Astrocyte (in vitro differentiated cells and primary cell): ENCODE measurements around the gene HDAC2. TPM values are rescaled to one million over a fixed set of nuclear protein-coding genes. Genes with fewer than 3 reads are reported as not detected.

ENCODE experiments used
- DNase-seq: peaks from one replicate; pipeline ENCODE4 v3.0.0-alpha.2; 2010; ENCODE audit warnings: low read depth
- FAIRE-seq: peaks from 2 replicates; lab custom pipeline; 2011; peaks lifted over from hg19 to GRCh38; lab: Jason Lieb, UNC
- H2AFZ ChIP-seq: 2 replicates; pipeline ENCODE4 v1.6.0; 2012; ENCODE audit warnings: low read depth, low read length, inconsistent platforms
- H3K27ac ChIP-seq: 2 replicates; pipeline ENCODE4 v1.5.1; 2011; ENCODE audit warnings: low read depth, low read length, inconsistent platforms
- H3K27me3 ChIP-seq: 2 replicates; pipeline ENCODE4 v1.6.0; 2011; ENCODE audit warnings: low read length, inconsistent platforms; ENCODE audit not compliant: insufficient read depth
- H3K36me3 ChIP-seq: 2 replicates; pipeline ENCODE4 v1.5.1; 2011; ENCODE audit warnings: low read length, inconsistent platforms; ENCODE audit not compliant: insufficient read depth
- H3K4me1 ChIP-seq: 2 replicates; pipeline ENCODE4 v1.5.1; 2011; ENCODE audit warnings: low read length, inconsistent platforms; ENCODE audit not compliant: insufficient read depth
- H3K4me2 ChIP-seq: 2 replicates; pipeline ENCODE4 v1.6.0; 2012; ENCODE audit warnings: low read length, inconsistent platforms
- H3K4me3 ChIP-seq: 2 replicates; pipeline ENCODE4 v1.5.1; 2011; ENCODE audit warnings: low read depth, mild to moderate bottlenecking, low read length, inconsistent platforms; ENCODE audit not compliant: insufficient read depth
- H3K79me2 ChIP-seq: 2 replicates; pipeline ENCODE4 v1.6.0; 2012; ENCODE audit warnings: mild to moderate bottlenecking, low read length, inconsistent platforms; ENCODE audit not compliant: insufficient read depth
- H3K9ac ChIP-seq: 2 replicates; pipeline ENCODE4 v1.6.0; 2012; ENCODE audit warnings: mild to moderate bottlenecking, low read length, inconsistent platforms
- H3K9me3 ChIP-seq: 2 replicates; pipeline ENCODE4 v1.5.1; 2012; ENCODE audit warnings: low read depth, mild to moderate bottlenecking, low read length, inconsistent platforms; ENCODE audit not compliant: insufficient read depth
- H4K20me1 ChIP-seq: 2 replicates; pipeline ENCODE4 v1.6.0; 2012; ENCODE audit warnings: low read length, inconsistent platforms; ENCODE audit not compliant: insufficient read depth
- H3K27ac Mint-ChIP-seq: one replicate; pipeline ENCODE4 v1.8.0; 2021; ENCODE audit warnings: mild to moderate bottlenecking, mixed read lengths; ENCODE audit not compliant: unreplicated experiment
- H3K27me3 Mint-ChIP-seq: one replicate; pipeline ENCODE4 v1.8.0; 2021; ENCODE audit warnings: low read depth, mixed read lengths; ENCODE audit not compliant: unreplicated experiment
- H3K36me3 Mint-ChIP-seq: one replicate; pipeline ENCODE4 v1.8.0; 2021; ENCODE audit warnings: low read depth, mixed read lengths; ENCODE audit not compliant: unreplicated experiment
- H3K4me1 Mint-ChIP-seq: one replicate; pipeline ENCODE4 v1.8.0; 2021; ENCODE audit warnings: low read depth, mixed read lengths; ENCODE audit not compliant: unreplicated experiment
- H3K4me3 Mint-ChIP-seq: one replicate; pipeline ENCODE4 v1.8.0; 2021; ENCODE audit warnings: mild to moderate bottlenecking, moderate library complexity, mixed read lengths; ENCODE audit not compliant: unreplicated experiment
- H3K9me3 Mint-ChIP-seq: one replicate; pipeline ENCODE4 v1.8.0; 2021; ENCODE audit warnings: mild to moderate bottlenecking, mixed read lengths; ENCODE audit not compliant: unreplicated experiment
- CTCF ChIP-seq: IDR thresholded peaks from 2 replicates; pipeline ENCODE4 v1.5.1; 2011; ENCODE audit warnings: low read depth, mild to moderate bottlenecking, inconsistent platforms, low read length, moderate library complexity; ENCODE audit not compliant: insufficient read depth
- EZH2 ChIP-seq: IDR thresholded peaks from 2 replicates; pipeline ENCODE4 v1.6.1; 2012; ENCODE audit warnings: mild to moderate bottlenecking, low read length, inconsistent platforms; ENCODE audit not compliant: insufficient read depth
- total RNA-seq: library from RNA; stranded (reverse); gene quantifications from 2 replicates; pipeline ENCODE4 v1.2.1, GENCODE V29; 2021

The HDAC2 gene
- total RNA-seq, 1 donor from 2014 or later: 179 TPM

- Mint-ChIP-seq H3K9me3 (peaks cover 5% of the 10 kb centered on the region), H3K27me3 (no peaks in the 10 kb centered on the region), H3K36me3 (peaks cover 7% of the 10 kb centered on the region), H3K27ac (peak overlapping the region; percentile 80), H3K4me3 (no peak overlapping the region), H3K4me1 (peaks cover 33% of the 10 kb centered on the region)
- Histone ChIP-seq H3K9me3 (no peaks in the 10 kb centered on the region), H2AFZ (no peak overlapping the region), H3K27me3 (no peaks in the 10 kb centered on the region), H4K20me1 (no peaks in the 10 kb centered on the region), H3K4me3 (peak overlapping the region; percentile 1), H3K36me3 (no peaks in the 10 kb centered on the region), H3K9ac (no peak overlapping the region), H3K79me2 (no peaks in the 10 kb centered on the region), H3K4me1 (peaks cover 28% of the 10 kb centered on the region), H3K4me2 (peak overlapping the region; percentile 62), H3K27ac (peak overlapping the region; percentile 80)
- FAIRE-seq (peak; percentile 13), DNase-seq (peak; percentile 90)
- TF ChIP-seq CTCF (no peak), EZH2 (no peak)
These were observed 26.2 kb upstream of the HDAC2 start for GRCh38 chr6:113997116-113997515.

- H3K27me3 Mint-ChIP-seq: no peaks in the 10 kb centered on the region
- DNase-seq: peak; percentile 98
- H3K36me3 Mint-ChIP-seq: peaks cover 7% of the 10 kb centered on the region
These were observed 24.7 kb upstream of the HDAC2 start for GRCh38 chr6:113995634-113996033.

More at GRCh38 chr6:113995634-113996033, 24.7 kb upstream of the HDAC2 start:
- peak overlapping the region; percentile 96 for H3K27ac Mint-ChIP-seq
- H3K4me1 ChIP-seq: peaks cover 28% of the 10 kb centered on the region
- H3K4me2 ChIP-seq: peak overlapping the region; percentile 62
- H3K27ac ChIP-seq: peak overlapping the region; percentile 80
- H3K79me2 ChIP-seq: no peaks in the 10 kb centered on the region
- peaks cover 28% of the 10 kb centered on the region for H3K4me1 Mint-ChIP-seq
- FAIRE-seq: peak; percentile 98
- TF ChIP-seq CTCF: no peak
- TF ChIP-seq EZH2: no peak
- no peaks in the 10 kb centered on the region for H4K20me1 ChIP-seq
- H3K9ac ChIP-seq: peak overlapping the region; percentile 65
- no peaks in the 10 kb centered on the region for H3K36me3 ChIP-seq
- H3K9me3 ChIP-seq: no peaks in the 10 kb centered on the region
- H3K27me3 ChIP-seq: no peaks in the 10 kb centered on the region
- peak overlapping the region; percentile 18 for H3K4me3 Mint-ChIP-seq
- H3K9me3 Mint-ChIP-seq: peaks cover 5% of the 10 kb centered on the region
- H2AFZ ChIP-seq: no peak overlapping the region
- H3K4me3 ChIP-seq: no peak overlapping the region
